DND-41 (cell line): ENCODE measurements around the gene THSD4.

Experiments
- CTCF ChIP-seq: IDR thresholded peaks from 2 replicates; pipeline ENCODE4 v1.5.1; 2012; ENCODE audit warnings: borderline replicate concordance, low read length, moderate library complexity, mild to moderate bottlenecking; ENCODE audit not compliant: poor library complexity, severe bottlenecking; ENCODE audit errors: extremely low read depth
- EZH2 ChIP-seq: IDR thresholded peaks from 3 replicates; pipeline ENCODE4 v1.6.1; 2012; ENCODE audit warnings: borderline replicate concordance, low read depth, mild to moderate bottlenecking, moderate library complexity, low read length, inconsistent platforms; ENCODE audit not compliant: severe bottlenecking

DNA sequence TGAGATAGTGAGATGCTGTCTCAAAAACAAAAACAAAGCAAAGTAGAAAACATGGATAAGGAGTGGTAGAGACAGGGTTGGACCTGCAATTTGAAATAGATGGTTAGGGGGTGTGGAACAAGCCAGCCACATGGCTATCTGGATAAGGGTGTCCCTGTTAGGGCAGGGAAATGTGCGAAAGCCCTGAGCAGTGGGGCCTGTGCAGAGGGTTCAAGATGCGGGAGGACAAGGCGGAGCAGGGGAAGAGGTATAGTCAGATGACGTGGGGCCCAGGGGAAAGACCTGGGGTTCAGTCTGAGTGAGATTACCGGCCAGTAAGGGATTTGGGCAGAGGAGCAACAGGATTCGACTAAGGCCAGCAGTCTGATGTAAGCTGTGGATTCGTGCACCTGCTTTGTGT is 676.7 kb downstream of the THSD4 start:
- no peak for TF ChIP-seq CTCF
- no peak for TF ChIP-seq EZH2
